SIG-M5 treated with dmso at 0.1 percent for 504 hours (cell line): Measurements from ENCODE around the gene NKAIN2.

ENCODE experiments used
- DNase-seq: peaks from one replicate; lab custom pipeline; 2025; ENCODE audit not compliant: unreplicated experiment; lab: John Stamatoyannopoulos, UW

NKAIN2 gene

DNA sequence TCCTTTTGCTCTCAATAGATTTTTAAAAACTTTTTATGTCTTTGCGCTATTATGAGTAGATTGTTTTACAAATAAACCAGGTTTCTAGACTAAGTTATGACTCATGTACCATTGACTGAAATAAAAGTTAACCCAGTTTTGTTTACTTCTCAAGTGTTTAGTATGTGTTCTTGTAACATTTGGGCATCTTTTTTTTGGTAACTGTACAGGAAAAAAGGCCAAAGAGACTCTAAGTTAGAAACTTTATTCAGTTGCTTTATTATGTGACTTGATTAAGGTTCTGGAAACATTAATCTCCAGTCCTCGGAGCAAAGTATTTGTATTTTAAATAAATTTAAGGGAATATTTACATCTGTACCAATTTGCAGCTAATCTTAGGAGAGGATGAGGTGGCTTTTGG lies 2.9 kb downstream of the NKAIN2 start:
- DNase-seq, result no peak

DNA sequence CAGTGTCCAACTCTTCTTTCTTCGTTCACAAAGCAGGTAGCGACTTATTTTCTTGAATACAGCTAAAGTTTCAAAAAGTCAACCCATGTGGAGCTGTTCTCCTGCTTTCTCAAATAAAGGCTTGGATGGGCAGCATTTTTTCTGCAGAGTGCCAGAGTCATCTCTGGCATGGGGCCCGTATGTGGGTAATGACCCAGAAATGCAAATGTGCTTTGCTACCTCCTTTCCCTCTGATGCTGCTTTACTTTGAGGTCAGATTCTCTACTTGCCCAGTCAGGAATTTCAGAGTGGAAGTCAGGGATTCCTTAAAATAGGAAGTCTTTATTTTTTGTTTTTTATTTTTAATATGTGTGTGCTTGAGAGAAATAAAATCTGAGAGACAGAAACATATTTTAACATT lies 4.9 kb downstream of the NKAIN2 start:
- no peak for DNase-seq

DNA sequence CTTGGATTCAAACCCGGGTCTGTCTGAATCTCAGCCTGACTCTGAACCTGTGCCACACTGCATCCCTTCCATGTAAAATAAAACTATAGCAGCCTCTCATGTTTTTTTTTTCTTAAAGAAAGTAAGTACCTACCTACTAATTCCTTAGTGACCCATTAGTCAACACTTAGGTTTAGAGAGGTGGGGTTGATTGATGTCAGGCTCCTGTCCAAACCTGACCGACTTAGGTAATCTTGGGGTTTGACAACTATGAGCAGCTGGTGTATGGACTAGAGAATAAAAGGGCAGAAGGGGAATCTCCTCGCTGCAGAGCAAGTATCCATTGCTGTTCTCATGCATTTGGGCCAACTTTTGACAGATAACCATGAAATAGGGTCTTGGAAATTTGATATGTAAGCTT lies 6.5 kb downstream of the NKAIN2 start:
- DNase-seq, result no peak

DNA sequence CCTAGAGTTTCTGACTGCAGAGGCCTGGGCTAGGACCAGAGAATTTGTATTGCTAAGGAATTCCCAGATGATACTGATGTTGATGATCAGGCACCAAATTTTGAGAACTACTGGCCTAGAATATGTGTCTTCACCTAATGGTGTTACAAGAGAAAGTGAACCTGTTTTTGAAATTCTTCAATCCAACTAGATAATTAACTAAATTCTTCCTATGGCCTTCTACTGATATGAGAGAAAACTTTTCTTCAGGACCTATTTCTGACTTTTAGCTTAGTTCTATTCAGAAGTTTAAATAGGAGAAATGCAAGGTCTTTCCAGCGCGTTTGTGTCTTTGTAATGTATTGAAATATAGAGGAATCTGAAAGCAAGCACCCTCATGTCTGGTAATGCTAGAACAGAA lies 7.3 kb downstream of the NKAIN2 start:
- no peak for DNase-seq

DNA sequence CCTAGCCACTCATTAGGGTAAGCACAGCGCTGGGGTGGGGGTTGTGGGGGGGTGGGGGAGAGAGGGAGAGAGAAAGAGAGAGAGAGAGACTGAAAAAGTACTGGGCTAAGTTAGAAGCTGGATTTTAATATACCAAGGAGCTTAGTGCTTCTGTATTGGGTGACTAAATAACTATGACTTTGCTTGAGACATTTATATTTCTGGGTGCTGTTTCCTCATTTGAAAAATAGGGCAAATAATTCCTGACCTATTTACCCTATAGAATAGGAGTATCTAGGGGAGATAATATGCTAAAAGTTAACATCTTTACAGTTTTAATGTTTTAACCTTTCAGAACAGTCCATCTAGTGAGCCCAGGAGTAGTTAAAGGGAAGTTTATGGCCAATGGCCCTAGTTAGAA lies 7.7 kb downstream of the NKAIN2 start:
- DNase-seq, result no peak

DNA sequence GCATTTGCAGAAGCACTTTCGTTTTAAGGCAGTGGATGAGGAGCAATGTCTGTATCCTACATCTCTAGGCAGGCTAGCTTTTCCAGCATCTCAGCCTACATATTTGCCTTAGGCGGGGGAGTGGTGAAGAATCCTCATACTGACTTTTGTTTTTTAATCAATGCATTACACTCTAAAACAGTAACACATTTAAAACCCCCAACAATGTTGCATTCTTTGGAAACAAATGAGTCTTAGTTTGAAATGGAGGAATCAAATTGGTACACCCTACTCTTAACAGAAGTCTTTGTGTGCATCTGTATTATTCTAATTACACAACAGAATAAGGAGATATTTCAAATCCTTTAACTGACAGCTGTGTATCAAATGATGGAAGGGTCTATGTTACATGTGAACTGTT lies 9.0 kb downstream of the NKAIN2 start:
- no peak for DNase-seq

DNA sequence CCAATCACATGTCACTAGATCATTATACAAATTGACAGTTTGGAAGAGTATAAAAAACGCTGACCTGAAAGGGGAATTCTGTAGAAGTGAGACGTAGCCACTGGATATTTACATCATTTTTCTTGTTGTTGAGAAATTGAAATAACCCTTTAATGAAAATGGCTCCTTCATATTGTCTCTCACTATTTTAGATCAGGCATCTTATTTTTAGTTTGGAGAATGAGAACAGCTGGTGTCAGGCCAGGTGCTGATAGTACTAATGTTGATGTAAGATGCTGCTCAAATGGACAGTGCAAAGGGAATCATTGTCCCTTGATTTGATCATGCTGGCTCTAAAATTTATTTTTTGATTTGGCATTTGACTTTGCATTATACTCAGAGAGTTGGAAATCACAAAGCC lies 17.4 kb downstream of the NKAIN2 start:
- DNase-seq, result no peak

DNA sequence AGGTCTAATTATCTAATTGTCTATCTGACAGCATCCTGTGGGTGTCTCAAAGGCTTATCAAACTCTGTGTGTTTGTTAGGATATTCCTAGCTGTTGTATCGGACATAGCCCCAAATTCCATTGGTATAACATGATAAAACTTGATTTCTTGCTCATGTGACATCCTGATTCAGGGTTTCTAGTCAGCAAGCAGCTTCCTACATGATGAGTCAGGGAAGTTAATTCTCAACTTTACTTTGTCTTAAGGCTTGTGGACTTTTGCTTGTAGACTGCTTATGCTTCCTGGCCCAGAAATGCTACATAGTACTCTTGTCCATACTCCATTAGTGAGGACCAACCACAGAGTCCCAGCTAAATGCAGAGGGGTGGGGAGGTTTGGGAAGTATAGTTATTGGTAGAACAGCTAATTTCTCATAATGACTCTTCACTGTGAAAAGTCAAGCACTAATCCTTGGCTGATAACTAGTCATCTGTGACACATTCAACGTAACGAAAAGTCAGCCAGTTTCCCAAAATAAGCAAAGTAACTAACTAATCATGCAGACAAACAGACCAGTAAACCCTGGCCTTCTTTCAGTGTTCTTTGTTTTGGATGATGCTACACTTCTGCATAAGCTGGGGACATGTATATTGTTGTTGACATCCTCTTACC lies 25.8 kb downstream of the NKAIN2 start:
- no peak for DNase-seq

DNA sequence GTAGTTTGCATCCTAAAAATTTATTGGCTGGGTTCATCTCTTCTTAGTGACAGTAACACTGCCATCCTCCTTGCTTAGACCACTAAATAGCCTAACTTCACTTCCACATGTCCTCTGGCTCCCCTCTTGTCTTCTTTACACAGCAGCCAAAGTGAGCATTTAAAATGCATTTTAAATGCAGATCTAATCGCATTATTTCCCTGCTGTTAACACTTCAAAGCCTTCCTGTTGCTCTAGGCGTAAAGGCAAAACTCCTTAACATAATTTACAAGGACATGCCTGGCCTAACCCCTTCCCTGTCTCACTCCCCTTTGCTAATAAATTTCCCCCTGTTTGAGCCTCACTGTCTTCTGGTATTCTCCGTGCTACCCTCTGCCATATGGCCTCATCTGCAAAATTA lies 26.5 kb downstream of the NKAIN2 start:
- DNase-seq, result no peak

DNA sequence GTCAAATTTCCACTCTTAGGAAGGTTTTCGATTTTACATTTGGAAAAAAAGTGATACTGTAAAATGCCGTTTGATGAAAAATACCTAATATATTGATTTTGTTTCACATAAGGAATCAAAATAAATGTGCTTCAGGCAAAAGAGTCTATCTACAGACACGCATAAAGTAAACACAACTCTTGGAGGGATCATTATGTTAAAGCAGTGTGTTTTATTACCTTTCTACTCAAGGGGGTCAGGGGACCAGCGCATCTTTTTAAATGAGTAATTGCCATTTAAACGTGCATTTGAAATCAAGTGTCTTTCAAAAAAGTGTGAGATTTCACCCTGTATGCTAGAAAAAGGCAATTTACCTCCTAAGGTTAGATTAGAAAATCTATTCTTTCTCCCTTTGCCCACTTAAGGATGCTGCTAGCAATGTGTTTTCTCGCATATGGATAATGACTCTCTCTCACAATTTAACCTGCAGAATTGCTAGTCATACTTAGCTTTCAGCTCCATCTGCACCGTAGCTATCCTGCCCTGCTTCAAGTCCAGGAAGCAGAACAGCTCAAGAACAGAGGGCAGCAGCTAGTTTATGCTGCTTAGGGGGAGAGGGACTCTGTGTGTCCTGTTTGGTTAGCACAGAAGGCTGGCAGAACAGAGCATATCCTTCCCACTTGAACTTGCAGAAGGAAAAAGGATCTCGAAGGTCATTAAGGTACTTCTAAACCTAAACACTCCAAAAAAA lies 35.0 kb downstream of the NKAIN2 start:
- no peak for DNase-seq

DNA sequence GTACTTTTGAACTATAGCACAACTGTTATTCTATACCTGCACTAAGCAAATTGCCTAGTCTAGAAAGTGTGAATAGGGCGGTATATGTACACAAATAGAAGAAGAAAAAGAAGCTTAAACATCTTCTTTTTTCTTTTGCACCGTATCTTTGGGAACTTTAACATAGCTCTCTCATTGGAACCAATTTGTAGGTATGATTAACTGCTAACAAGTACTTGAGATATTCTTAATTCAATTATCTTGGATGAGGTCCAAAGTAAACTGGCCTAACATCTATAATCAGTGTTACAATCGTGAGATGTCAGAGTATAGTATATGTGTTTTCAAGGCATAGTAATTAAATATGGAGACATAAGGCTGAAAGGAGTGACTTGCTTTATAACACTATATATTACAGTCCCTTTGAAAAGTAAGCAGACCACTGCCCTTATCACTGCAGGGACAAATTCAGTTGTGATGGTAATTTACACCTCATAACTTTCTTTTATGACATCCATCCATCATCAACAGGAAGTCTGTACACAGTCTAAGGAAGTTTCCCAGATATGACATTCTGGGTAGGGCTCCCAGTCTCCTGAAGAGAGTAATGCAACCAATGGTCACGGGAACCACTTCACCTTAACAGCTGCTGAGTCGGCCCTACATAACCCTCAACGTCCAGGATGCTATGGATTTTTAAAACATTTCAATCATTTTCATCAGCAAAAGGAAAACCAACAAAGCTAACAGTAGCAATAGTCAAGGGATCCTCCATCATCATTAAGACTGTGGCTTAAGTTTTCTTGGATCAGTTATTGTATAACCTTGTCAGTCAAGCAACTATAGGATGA lies 37.6 kb downstream of the NKAIN2 start:
- no peak for DNase-seq

DNA sequence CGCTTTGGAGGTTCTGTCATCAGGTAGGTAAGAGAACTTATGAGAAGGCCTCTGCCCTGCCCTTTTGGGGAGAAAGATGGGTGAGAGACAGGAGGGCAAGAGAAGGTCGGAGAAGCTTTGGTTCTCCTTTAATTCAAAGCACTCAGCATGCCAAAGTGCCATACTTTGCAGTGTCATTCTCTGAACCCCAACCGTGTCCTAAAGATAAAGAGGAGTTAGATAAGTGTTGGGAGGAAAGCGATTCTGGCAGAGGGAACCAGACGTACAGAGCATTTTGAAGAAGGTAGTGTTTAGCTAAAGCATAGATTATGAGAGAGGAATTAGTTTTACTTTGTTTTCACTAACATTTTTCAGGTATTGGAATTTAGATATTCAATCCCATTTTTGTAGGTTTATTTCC lies 40.3 kb downstream of the NKAIN2 start:
- no peak for DNase-seq

DNA sequence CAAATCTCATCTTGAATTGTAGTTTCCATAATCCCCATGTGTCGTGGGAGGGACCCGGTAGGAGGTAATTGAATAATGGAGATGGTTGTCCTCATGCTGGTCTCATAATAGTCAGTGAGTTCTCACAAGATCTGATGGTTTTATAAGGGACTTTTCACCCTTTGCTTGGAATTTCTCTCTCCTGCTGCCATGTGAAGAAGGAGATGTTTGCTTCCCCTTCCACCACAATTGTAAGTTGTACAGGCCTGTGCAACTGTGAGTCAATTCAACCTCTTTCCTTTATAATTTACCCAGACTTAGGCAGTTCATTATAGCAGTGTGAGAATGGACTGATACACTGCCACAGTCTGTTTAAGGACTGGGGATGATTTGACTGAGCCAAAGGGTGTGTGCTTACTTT lies 44.7 kb downstream of the NKAIN2 start:
- no peak for DNase-seq

DNA sequence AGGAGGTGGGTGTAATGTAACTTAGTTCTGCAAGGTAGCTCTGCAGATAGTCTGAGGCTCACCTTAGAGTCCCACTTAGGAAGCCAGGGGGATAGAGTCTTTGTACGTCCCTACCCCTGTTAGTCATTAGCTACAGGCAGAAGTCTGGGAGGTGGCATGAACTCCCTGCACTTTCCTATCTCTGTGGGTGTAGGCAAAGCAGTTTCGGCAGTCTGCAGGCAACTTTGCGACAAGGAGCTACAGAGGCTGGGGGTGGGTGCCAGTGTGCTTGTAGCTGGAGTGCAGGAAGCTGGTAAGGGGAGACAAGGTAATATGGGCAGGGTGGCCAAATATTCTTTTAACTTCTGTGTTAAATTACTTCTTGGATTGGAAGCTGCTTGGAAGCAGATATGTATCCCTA lies 45.7 kb downstream of the NKAIN2 start:
- no peak for DNase-seq

DNA sequence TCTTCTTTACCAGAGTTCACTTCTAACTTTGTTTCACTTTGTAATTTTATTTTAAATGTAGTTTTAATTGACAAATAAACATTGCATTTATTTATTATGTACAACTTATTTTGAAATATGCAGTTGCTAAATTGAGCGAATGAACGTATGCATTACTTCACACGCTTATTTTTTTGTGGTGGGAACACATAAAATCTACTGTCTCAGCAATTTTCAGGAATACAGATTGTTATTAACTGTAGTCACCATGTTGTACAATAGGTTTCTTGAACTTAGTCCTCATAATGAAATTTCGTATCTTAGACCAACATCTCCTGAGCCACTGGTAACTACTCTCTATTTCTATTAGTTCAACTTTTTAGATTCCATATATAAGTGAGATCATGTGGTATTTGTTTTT lies 46.9 kb downstream of the NKAIN2 start:
- no peak for DNase-seq

DNA sequence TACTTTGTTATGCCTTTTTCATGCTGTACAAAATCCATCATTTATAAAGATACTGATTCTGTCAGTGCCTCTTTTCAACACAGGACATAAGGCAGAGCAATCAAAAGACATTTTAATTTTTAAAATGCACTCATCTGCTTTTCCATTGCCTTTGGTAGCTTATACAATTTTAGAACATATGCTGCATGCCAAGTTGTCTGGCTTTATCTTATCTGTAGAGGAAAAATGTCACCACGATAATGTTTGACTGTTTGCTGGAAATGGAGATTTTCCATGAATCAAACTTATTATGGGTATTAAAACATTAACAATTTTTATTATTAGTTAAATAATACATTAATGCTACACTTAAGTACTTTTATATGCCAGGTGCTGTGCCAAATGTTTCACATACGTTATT lies 50.5 kb downstream of the NKAIN2 start:
- no peak for DNase-seq

DNA sequence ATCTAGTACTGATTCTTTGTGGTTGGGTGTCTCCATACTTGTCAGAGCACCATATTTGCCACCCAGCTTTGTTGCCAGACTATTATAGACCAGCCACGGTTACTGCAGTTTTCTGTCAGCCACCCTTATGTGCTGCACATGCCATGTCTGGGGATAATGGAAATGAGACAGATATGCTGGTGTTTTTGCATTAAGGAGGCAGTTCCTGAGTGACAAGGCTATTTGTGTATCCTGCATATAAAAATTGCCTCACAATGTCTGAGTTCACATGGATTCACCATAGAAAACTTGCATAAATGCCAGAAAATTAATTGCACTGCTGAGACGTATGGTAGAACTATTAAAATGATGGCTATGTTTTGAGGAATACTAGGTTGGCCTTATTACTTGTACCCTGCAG lies 51.8 kb downstream of the NKAIN2 start:
- DNase-seq, result no peak

DNA sequence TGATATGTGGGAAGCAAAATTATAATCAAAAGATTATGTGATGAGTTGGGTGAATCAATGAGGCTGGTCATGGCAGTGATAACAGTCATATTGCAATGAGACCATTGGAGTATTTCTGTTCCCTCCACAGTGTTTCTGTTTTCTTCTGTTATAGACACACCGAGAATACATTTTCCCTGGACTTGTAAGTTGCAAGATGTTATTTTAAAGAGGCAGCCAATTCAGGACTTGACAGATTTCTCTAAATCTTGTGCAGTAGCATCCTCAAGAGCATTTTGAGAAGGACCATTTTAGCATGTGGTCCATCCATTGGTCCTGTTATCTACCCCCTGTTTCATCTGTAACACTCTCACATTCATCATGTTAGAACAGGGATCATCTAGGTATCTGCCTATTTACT lies 55.6 kb downstream of the NKAIN2 start:
- DNase-seq, result no peak

DNA sequence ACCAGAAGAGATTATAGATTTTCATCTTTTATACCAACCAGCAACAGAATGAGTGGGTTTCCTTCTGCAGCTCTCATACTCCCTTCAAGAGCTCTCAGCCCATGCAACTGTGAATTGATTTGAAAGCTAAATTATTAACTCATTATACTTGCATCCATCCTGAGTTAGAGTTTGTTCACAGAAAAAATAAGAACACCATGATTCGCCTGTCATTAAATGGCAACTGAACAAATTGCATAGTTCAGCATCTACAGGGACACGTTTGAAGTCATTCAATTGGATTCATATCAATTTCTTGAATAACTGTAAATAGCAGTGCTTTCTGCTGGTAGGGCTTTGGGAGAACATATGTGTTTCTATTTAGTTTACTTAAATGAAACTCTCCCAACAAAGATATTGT lies 65.7 kb downstream of the NKAIN2 start:
- DNase-seq, result no peak

DNA sequence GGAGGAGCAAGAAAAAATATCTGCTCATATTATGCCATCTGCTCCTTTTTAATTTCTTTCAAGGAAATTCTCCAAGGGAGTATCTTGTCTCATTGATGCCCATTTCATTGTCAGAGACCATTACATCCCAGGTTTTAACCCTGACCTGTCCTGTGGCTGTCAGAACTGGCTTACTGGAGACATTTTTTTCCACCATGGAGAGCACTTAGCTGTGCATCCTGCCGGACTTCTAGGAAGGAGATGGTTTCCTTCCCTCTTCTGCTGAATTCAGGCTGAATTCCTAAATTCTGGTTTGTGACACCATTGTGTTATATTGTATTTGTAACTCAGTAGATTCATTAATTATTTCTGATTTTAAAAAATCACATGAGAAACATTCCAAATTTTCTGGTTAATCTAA lies 70.3 kb downstream of the NKAIN2 start:
- no peak for DNase-seq

DNA sequence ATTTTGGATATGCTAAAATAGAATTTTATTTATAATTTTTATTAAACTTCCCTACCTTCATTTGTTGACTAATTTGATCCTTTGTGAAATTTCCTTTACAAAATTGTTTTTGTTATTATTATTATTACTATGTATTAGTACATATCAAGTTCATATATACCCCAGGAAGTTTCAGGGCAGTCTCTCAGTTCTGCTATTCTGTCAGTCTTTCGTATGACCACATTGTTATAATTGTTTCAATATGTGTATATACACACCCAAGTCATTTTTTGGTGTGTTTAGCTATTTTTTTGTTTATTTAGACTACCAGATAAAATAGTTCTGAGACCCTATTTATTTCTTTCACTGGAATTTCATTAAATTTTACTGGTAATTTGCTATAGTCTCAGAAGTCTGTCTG lies 72.1 kb downstream of the NKAIN2 start:
- no peak for DNase-seq

DNA sequence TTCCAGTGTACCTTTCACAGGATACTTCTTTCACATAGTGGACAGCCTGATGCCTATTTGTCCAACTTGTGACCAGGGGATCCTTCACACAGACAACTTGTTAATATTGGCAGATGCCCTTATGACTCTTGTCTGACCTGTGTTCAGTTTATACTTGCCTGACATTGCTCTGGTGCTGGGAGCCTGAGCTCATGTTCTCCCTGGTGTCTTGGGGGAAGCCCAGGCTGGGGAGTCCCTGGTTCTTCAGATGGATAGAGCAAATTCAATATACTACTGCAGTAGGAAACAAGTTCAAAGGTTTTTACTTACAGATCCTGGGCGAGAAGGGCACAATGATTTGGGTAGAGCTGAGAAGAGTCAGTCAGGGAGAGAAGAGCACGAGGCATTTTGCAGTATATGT lies 76.1 kb downstream of the NKAIN2 start:
- DNase-seq, result no peak
